GM23248 (cell line): ENCODE data around the gene CRYBB2.

Experiments used
- EZH2 ChIP-seq: fragments of 200-600 bp; sonication (generic); IDR thresholded peaks from 2 replicates; pipeline ENCODE4 v1.6.1; 2018; ENCODE audit warnings: antibody characterized with exemption, mild to moderate bottlenecking; ENCODE audit not compliant: insufficient read depth, poor library complexity, severe bottlenecking
- EZH2phosphoT487 ChIP-seq: fragments of 200-600 bp; sonication (generic); IDR thresholded peaks from 2 replicates; pipeline ENCODE4 v1.6.1; 2018; ENCODE audit warnings: antibody characterized with exemption, moderate library complexity, mild to moderate bottlenecking, low read depth; ENCODE audit not compliant: insufficient read depth

- TF ChIP-seq EZH2 = no peak
- TF ChIP-seq EZH2phosphoT487 = no peak
These were observed 16.4 kb upstream of the CRYBB2 start for GRCh38 chr22:25203082-25203481.
